Measurements from ENCODE around the gene VANGL2. TPM values are rescaled to one million over a fixed set of nuclear protein-coding genes. Genes with fewer than 3 reads are reported as not detected.
A peak's percentile ranks its signal among the peaks of the same experiment; 100 is the strongest.

Gene VANGL2
- total RNA-seq, result 1 to 10 TPM; 5.2 to 8.9 (median 8.7) TPM
- long read RNA-seq, donor 1, partial matches to known transcripts, result 0 of 2 reads
- long read RNA-seq, donor 1, other reads (novel, unspliced or antisense), result 2 of 2 reads
- long read RNA-seq, donor 2, result 0 reads

GRCh38 chr1:160400223-160400645 is at the start of gene VANGL2:
VANGL2 (plus strand) TSS chr1:160400564; CDS start chr1:160415838, 15,274 bp downstream.
- intact Hi-C loops (cut with DNase I, micrococcal nuclease), result no loop called here
- peak within 1 kb of the TSS; percentile 44 for H3K4me3 ChIP-seq
- H3K4me1 ChIP-seq (ENCODE audit: low read depth), result peaks cover 12% of the 10 kb centered on the region
- no peak for TF ChIP-seq CTCF (IDR thresholded peaks at IDR 0.05)
- no peaks in the 10 kb centered on the region for H3K9me3 ChIP-seq
- DNase-seq (peak; percentile 79 to 89 (median 87)), ATAC-seq (peak; percentile 94)
- H3K36me3 ChIP-seq (ENCODE audit: low read depth), result no peaks in the 10 kb centered on the region

- no peak for DNase-seq
- Histone ChIP-seq H3K9me3 (no peaks in the 10 kb centered on the region), H3K4me1 (ENCODE audit: low read depth) (no peaks in the 10 kb centered on the region), H3K4me3 (no peak overlapping the region), H3K36me3 (ENCODE audit: low read depth) (peaks cover 21% of the 10 kb centered on the region)
- TF ChIP-seq CTCF (IDR thresholded peaks at IDR 0.05), result no peak
- no peak for ATAC-seq
- intact Hi-C loops (cut with DNase I, micrococcal nuclease), result no loop called here
Observed at GRCh38 chr1:160351629-160352028, 48.7 kb upstream of the VANGL2 start.

GRCh38 chr1:160352555-160352954 is 47.8 kb upstream of the VANGL2 start:
- DNase-seq, result no peak
- Histone ChIP-seq H3K9me3 (no peaks in the 10 kb centered on the region), H3K4me1 (ENCODE audit: low read depth) (no peaks in the 10 kb centered on the region), H3K4me3 (no peak overlapping the region), H3K36me3 (ENCODE audit: low read depth) (peaks cover 21% of the 10 kb centered on the region)
- TF ChIP-seq CTCF (IDR thresholded peaks at IDR 0.05), result no peak
- intact Hi-C loops (cut with DNase I, micrococcal nuclease), result no loop called here
- ATAC-seq, result no peak

GRCh38 chr1:160353223-160353622 is 47.1 kb upstream of the VANGL2 start:
- Histone ChIP-seq H3K4me1 (ENCODE audit: low read depth) (no peaks in the 10 kb centered on the region), H3K36me3 (ENCODE audit: low read depth) (peaks cover 21% of the 10 kb centered on the region), H3K9me3 (no peaks in the 10 kb centered on the region), H3K4me3 (no peak overlapping the region)
- intact Hi-C loops (cut with DNase I, micrococcal nuclease), result no loop called here
- ATAC-seq (no peak), DNase-seq (no peak)
- no peak for TF ChIP-seq CTCF (IDR thresholded peaks at IDR 0.05)

GRCh38 chr1:160354388-160354985 is 45.9 kb upstream of the VANGL2 start:
- H3K36me3 ChIP-seq (ENCODE audit: low read depth), result peaks cover 23% of the 10 kb centered on the region
- no peaks in the 10 kb centered on the region for H3K4me1 ChIP-seq (ENCODE audit: low read depth)
- DNase-seq (no peak), ATAC-seq (no peak)
- no peak overlapping the region for H3K4me3 ChIP-seq
- TF ChIP-seq CTCF (IDR thresholded peaks at IDR 0.05), result no peak
- H3K9me3 ChIP-seq, result no peaks in the 10 kb centered on the region
- intact Hi-C loops (cut with DNase I, micrococcal nuclease), result no loop called here

Data from mucosa of descending colon (tissue), 3 donors.